ENCODE measurements around the gene DNAJB6.

DNA sequence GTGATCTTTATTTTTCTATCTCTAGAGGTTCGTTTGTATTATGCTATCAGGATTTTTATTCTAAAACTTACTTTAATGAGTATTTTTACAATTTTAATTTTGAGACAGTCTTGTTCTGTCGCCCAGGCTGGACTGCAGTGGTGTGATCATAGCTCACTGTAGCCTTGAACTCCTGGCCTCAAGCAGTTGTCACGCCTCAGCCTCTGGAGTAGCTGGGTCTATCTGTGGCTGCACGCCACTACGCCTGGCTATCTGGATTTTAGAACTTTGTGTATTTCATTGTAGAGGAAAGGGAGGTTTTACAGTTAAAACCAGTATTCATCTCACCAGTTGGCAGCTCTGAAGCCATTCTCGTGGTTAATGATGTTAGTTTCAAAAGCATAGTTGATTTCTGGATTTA, 25.9 kb downstream of the DNAJB6 start:
- TF ChIP-seq POLR2A (IDR thresholded peaks at IDR 0.05) = no peak
- no peak for TF ChIP-seq CTCF (IDR thresholded peaks at IDR 0.05)
- TF ChIP-seq POLR2AphosphoS5 (IDR thresholded peaks at IDR 0.05; ENCODE audit: insufficient read depth in 1 of 2, low read depth in 1 of 2) = no peak

All from vagina (tissue), 2 donors.